GM10266 (cell line): ENCODE measurements around the gene FOXN4.

Source experiments
- DNase-seq: peaks from one replicate; pipeline ENCODE4 v3.0.0; 2012; ENCODE audit errors: extremely low spot score
- TF ChIP-seq, protein P1 (sequence below): IDR thresholded peaks from 2 replicates; pipeline ENCODE4 v1.5.1; 2012; ENCODE audit warnings: mild to moderate bottlenecking, low read depth; ENCODE audit not compliant: control insufficient read depth, insufficient read depth; ENCODE audit errors: missing control alignments

The FOXN4 gene

DNA sequence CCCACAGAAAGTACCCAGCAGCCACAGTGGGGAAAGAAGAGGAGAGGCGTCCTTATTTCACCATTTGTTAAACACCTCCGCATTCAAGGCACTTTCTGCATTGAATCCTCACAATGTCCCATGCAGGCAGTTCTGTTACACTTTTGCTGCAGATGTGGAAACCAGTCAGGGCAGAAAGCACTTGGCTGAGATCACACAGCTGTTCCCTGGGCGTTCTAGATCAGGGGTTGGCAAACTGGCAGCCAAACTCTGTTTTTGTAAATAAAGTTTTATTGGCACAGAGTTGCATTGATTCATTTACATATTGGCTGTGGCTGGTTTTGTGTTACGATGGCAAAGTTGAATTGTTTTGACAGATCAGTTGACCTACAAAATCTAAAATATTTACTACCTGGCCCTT is 20.1 kb downstream of the FOXN4 start:
- TF ChIP-seq, protein P1, sequence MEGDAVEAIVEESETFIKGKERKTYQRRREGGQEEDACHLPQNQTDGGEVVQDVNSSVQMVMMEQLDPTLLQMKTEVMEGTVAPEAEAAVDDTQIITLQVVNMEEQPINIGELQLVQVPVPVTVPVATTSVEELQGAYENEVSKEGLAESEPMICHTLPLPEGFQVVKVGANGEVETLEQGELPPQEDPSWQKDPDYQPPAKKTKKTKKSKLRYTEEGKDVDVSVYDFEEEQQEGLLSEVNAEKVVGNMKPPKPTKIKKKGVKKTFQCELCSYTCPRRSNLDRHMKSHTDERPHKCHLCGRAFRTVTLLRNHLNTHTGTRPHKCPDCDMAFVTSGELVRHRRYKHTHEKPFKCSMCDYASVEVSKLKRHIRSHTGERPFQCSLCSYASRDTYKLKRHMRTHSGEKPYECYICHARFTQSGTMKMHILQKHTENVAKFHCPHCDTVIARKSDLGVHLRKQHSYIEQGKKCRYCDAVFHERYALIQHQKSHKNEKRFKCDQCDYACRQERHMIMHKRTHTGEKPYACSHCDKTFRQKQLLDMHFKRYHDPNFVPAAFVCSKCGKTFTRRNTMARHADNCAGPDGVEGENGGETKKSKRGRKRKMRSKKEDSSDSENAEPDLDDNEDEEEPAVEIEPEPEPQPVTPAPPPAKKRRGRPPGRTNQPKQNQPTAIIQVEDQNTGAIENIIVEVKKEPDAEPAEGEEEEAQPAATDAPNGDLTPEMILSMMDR, result no peak
- DNase-seq, result no peak

GRCh38 chr12:109288571-109288970 is 20.5 kb downstream of the FOXN4 start:
- TF ChIP-seq, protein P1, result no peak
- no peak for DNase-seq

GRCh38 chr12:109287811-109288469 is 21.1 kb downstream of the FOXN4 start:
- no peak for DNase-seq
- TF ChIP-seq, protein P1, result no peak

DNA sequence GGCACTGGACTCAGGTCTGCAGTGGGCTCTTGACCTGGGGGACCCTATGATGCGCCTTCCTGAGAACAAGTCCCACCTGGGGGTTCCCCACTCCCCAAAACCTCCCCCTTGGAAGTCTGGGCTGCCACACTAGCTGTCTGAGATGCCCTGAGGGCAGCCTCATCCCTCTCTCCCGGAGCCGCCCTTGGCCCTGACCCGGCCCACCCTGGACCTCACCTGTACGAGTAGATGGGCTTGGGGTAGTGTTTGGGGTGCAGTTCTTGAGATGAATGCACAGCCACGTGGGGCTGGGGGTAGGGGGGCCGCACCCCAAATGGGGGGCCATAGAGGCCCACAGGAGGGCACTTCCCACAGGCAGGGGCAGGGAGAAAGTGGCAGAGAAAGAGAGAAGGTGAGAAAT is 21.9 kb downstream of the FOXN4 start:
- TF ChIP-seq, protein P1, result no peak

GRCh38 chr12:109286652-109287051 is 22.4 kb downstream of the FOXN4 start:
- no peak for DNase-seq
- TF ChIP-seq, protein P1, result no peak

More for the DNA sequence above, 21.9 kb downstream of the FOXN4 start:
- DNase-seq, result no peak

DNA sequence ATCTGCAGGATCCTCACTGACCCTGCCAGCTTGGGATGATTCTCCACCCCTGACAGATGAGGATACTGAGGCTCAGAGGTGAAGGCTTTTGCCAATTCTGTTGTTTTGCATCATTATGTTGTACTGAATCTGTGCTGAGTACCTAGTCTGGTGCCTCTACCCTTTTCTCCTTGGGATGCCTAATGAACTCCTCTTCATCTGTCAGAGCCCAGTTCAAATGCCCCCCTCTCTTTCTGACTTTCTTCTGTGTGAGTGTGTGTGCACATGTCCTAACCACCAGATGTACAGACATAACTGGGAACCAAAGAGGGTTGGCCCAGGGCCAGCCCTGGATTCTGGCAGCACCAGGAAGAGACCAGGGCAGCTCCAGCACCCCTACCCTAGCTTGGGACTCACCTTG is 22.8 kb downstream of the FOXN4 start:
- DNase-seq, result no peak
- TF ChIP-seq, protein P1, result no peak

DNA sequence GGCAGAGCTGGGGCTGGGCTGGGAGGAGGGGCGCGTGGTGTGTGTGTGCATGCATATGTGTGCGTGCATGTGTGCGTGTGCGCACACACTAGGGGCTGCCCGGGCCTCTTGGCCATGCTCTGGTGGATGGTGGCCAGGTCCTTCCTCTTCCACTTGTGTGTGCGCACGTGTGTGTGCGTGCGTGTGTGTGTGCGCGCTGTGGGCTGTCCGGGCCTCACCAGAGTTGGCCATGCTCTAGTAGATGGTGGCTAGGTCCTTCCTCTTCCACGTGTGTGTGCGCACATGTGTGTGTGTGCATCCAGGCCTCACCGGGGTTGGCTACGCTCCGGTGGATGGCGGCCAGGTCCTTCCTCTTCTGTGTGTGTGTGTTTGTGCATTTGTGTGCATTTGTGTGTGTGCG is 24.7 kb downstream of the FOXN4 start:
- no peak for DNase-seq
- TF ChIP-seq, protein P1, result no peak
